Activated CD4-positive, alpha-beta memory T cell treated with anti-CD3 and anti-CD28 coated beads for 36 hours (primary cell): ENCODE results near the gene P4HA3. TPM values are rescaled to one million over a fixed set of nuclear protein-coding genes. Genes with fewer than 3 reads are reported as not detected.

Experiments
- CTCF ChIA-PET: fragments of 350-600 bp; sonication (Branson Sonifier 250); formaldehyde crosslinking; loops from one replicate; lab custom pipeline; 2021; ENCODE audit warnings: antibody characterized with exemption, inconsistent platforms; lab: Charles Lee
- POLR2A ChIA-PET: fragments of 350-600 bp; sonication (Branson Sonifier 250); formaldehyde crosslinking; loops from one replicate; lab custom pipeline; 2021; ENCODE audit warnings: antibody characterized with exemption; lab: Charles Lee
- DNase-seq: peaks from one replicate; pipeline ENCODE4 v3.0.0-alpha.2; 2020
- H3K27ac Mint-ChIP-seq: one replicate; pipeline ENCODE4 v1.8.0; 2021; ENCODE audit warnings: mixed read lengths
- H3K27me3 Mint-ChIP-seq: one replicate; pipeline ENCODE4 v1.8.0; 2021; ENCODE audit warnings: mixed read lengths
- H3K36me3 Mint-ChIP-seq: one replicate; pipeline ENCODE4 v1.8.0; 2021; ENCODE audit warnings: mixed read lengths
- H3K4me1 Mint-ChIP-seq: one replicate; pipeline ENCODE4 v1.8.0; 2021; ENCODE audit warnings: low read depth, mixed read lengths
- H3K4me3 Mint-ChIP-seq: one replicate; pipeline ENCODE4 v1.8.0; 2021; ENCODE audit warnings: mild to moderate bottlenecking, mixed read lengths
- H3K9me3 Mint-ChIP-seq: one replicate; pipeline ENCODE4 v1.8.0; 2021; ENCODE audit warnings: mixed read lengths
- intact Hi-C: fragments of 100-400 bp; cut with micrococcal nuclease; formaldehyde crosslinking; loops from one replicate; pipeline ENCODE4 v1.15.1; 2023
- total RNA-seq, 2 experiments: library from RNA; stranded (reverse); gene quantifications; one replicate each; pipeline ENCODE4 v1.2.3, GENCODE V29; 2021

P4HA3 gene
- total RNA-seq, 2 experiments from 2014 or later: not detected

DNA sequence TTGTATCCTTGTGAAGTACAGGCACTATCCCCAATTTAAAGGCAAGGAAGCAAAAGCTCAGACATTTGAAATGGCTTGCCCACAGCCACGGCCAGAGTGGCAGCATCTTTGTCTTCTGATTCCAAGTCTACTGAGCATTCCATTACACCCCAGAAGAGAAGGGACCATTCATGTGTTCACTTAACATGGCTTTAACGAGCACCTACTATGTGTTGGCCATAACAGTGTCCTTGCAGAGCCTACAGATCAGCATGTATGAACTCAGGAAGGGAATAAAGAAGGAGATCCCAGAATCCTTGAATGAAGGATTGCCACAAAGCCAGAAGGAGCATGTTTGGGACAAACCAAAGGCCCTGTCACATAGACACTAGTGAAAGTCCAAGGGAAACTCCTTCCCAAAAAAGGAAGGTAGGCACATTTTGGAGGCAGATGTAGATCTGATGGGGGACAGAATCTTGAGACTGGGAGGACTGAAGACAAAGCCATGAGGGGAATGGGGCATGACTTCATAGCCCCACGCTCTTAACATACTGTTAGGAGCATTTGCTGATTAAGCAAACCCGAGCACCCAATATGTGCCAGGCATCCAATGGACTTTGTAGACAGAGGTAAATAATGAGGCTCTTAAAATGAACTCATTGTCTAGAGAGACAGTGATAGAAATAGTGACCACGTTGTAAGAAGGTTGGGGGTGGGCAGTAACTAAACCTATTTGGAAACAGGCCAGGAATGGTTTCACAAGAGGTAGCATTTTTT is 54.9 kb downstream of the P4HA3 start:
- ChIA-PET POLR2A (no interaction called here), CTCF (interaction anchor here (0.8 to 5.8 kb wide), 36 partner anchors 9 to 580 kb away, joined by 3 to 95 read pairs (median 4); partner anchors contain the start of genes C2CD3, KCNE3, LIPT2 and PPME1)
- no peak overlapping the region for H3K4me3 Mint-ChIP-seq
- H3K36me3 Mint-ChIP-seq: peaks cover 15% of the 10 kb centered on the region
- intact Hi-C loops: loop anchor here (1.0 to 10.0 kb wide), 4 partner anchors 36 to 292 kb away; no protein-coding TSS in a partner anchor
- no peaks in the 10 kb centered on the region for H3K27me3 Mint-ChIP-seq
- no peak for DNase-seq
- H3K4me1 Mint-ChIP-seq: peaks cover 5% of the 10 kb centered on the region
- H3K9me3 Mint-ChIP-seq: no peaks in the 10 kb centered on the region
- no peak overlapping the region for H3K27ac Mint-ChIP-seq

DNA sequence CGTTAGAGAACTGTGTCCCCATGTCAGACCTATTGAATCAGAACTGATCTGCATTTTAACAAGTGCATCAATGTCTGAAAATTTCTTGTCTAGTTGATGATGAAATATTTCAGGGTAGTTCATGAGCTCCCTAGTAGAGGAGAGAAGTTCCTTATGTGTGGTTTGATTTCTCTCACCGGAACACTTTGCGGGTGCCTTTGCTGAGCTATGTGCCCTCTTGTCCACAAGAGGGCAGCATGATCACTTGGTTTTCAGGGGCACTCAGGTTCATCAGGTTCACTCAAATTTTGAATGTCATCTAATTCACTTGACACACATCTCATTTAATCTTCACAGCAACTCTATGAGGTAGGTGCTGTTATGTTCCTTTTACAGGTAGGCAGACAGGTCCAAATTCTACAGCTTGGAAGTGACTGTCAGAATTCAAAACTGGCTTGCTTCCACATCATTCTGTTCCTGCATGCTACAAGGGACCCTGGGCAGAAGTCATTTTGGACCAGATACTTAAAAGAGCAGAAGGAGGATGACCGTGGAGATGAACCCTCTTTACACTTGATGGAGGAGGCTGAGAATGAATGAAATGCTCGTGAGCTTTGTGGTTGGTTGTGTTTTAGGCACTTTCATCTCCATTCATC is 55.6 kb downstream of the P4HA3 start:
- ChIA-PET CTCF (interaction anchor here (0.6 to 5.8 kb wide), 50 partner anchors 9 to 580 kb away, joined by 3 to 95 read pairs (median 4); partner anchors contain the start of genes C2CD3, KCNE3, LIPT2 and PPME1), POLR2A (no interaction called here)
- intact Hi-C loops: loop anchor here (1.0 to 10.0 kb wide), 4 partner anchors 36 to 291 kb away; no protein-coding TSS in a partner anchor

DNA sequence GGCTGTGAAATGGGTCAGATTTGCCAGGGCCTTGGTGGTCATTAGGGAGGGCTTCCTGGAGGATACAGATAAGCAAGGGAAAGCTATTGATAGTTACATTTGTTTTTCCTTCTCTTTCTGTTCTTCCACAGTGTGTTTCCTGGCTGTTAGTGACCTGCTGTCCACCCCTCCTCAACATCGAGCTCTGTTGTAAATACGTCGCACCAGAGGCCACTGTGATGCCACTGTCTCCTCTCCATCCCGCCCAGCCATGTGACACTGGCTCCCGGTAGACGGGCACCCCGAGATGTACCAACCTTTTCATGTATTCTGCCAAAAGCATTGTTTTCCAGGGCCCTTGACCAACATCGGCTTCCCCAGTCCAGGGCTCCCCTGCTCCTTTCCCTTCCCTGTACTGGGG is 58.1 kb downstream of the P4HA3 start:
- DNase-seq: no peak
- ChIA-PET POLR2A (no interaction called here), CTCF (interaction anchor here (5.4 to 5.8 kb wide), 2 partner anchors 67 to 197 kb away, joined by 86 to 95 read pairs; no protein-coding TSS in a partner anchor)
- no peak overlapping the region for H3K4me3 Mint-ChIP-seq
- H3K36me3 Mint-ChIP-seq: peaks cover 16% of the 10 kb centered on the region
- no peak overlapping the region for H3K27ac Mint-ChIP-seq
- H3K27me3 Mint-ChIP-seq: no peaks in the 10 kb centered on the region
- intact Hi-C loops: loop anchor here (10.0 kb wide), 1 partner anchor 289 kb away; no protein-coding TSS in a partner anchor
- no peaks in the 10 kb centered on the region for H3K9me3 Mint-ChIP-seq
- peaks cover 5% of the 10 kb centered on the region for H3K4me1 Mint-ChIP-seq

More for the DNA sequence above, 55.6 kb downstream of the P4HA3 start:
- H3K27me3 Mint-ChIP-seq: no peaks in the 10 kb centered on the region
- H3K4me3 Mint-ChIP-seq: no peak overlapping the region
- H3K27ac Mint-ChIP-seq: no peak overlapping the region
- peaks cover 15% of the 10 kb centered on the region for H3K36me3 Mint-ChIP-seq
- peaks cover 5% of the 10 kb centered on the region for H3K4me1 Mint-ChIP-seq
- no peaks in the 10 kb centered on the region for H3K9me3 Mint-ChIP-seq
- peak; percentile 66 for DNase-seq

DNA sequence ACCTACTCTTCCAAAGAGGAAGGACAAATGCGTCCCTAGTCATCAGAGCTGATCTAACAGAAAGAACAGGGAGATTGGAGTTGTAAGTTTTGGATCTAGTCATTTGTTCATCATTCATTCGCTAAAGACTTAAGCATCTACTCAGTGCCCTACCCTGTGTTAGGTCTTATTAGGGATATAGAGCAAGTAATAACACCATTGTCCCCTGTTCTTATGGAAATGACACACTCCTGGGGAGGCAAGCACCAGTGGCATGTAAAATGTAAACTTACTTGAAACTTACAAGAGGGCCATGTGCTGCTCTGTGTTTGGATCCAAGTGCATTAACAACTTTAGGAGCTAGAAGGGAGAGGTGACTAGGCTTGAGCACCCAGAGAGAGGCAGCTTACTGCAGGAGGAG is 61.9 kb downstream of the P4HA3 start:
- no peak for DNase-seq
- intact Hi-C loops: no loop called here
- no peak overlapping the region for H3K4me3 Mint-ChIP-seq
- H3K27me3 Mint-ChIP-seq: no peaks in the 10 kb centered on the region
- no peaks in the 10 kb centered on the region for H3K9me3 Mint-ChIP-seq
- H3K36me3 Mint-ChIP-seq: peaks cover 28% of the 10 kb centered on the region
- ChIA-PET CTCF (no interaction called here), POLR2A (no interaction called here)
- no peak overlapping the region for H3K27ac Mint-ChIP-seq
- no peaks in the 10 kb centered on the region for H3K4me1 Mint-ChIP-seq

DNA sequence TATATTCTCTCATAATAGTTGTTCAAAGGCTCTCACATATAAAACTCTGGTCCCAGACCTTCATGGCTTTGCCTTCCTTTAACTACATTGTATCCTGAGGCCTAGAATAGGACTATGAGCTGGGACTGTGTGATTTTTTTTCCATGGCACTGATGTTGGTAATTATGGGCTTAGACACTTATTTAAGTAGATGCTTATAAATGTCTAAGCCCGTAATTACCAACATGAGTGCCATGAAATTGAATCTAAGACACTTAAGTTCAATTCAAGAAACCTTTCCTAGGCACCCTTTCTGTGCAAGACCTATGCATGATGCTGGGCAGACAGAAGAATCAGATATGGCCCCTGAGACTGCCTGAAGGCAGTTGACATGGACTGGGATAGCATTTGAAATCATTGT is 63.0 kb downstream of the P4HA3 start:
- H3K9me3 Mint-ChIP-seq: no peaks in the 10 kb centered on the region
- H3K27ac Mint-ChIP-seq: no peak overlapping the region
- no peaks in the 10 kb centered on the region for H3K27me3 Mint-ChIP-seq
- no peak overlapping the region for H3K4me3 Mint-ChIP-seq
- POLR2A ChIA-PET: no interaction called here
- CTCF ChIA-PET: no interaction called here
- no peak for DNase-seq
- peaks cover 25% of the 10 kb centered on the region for H3K36me3 Mint-ChIP-seq
- no peaks in the 10 kb centered on the region for H3K4me1 Mint-ChIP-seq
- intact Hi-C loops: no loop called here

DNA sequence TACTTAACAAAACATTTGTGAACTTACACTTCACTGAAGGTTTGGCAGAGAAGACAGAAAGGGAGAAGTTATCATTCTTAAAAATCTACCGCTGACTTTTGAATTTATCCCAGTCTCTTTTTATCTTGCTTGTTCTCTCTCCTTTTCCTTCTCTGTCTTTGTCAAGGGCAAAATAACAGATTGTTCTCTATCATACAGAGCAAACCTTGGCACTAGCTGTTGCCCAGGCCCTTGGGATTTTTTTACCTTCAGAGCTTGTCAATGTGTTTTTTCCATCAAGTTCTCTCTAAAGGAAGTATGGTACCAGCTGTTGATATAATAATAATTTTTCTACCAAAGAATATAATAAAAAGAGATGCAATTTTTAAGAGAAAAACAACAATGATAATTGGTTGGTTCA is 73.2 kb downstream of the P4HA3 start:
- POLR2A ChIA-PET: no interaction called here

DNA sequence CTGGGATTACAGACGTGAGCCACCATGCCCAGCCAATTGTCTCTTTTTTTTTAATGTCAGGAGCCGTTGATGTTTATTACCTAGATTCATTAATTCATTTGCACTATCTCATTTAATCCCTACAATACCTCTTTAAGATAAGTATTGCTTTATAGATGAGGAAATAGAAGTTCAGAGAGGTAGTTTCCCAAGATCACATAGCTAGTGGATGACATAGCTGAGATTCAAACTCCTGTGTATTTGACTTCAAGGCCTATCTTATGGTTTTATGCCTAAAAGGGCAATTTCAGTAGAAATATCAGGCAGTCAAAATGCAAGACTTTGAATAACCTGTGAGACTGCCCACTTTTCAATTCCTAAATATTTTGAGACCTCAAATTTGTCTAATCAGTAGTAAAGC is 73.9 kb downstream of the P4HA3 start:
- H3K36me3 Mint-ChIP-seq: peaks cover 27% of the 10 kb centered on the region
- peaks cover 6% of the 10 kb centered on the region for H3K4me1 Mint-ChIP-seq
- ChIA-PET CTCF (no interaction called here), POLR2A (no interaction called here)
- H3K9me3 Mint-ChIP-seq: no peaks in the 10 kb centered on the region
- H3K27ac Mint-ChIP-seq: no peak overlapping the region
- no peak overlapping the region for H3K4me3 Mint-ChIP-seq
- H3K27me3 Mint-ChIP-seq: no peaks in the 10 kb centered on the region
- intact Hi-C loops: no loop called here
- DNase-seq: no peak

More for the DNA sequence above, 73.2 kb downstream of the P4HA3 start:
- H3K27me3 Mint-ChIP-seq: no peaks in the 10 kb centered on the region
- H3K9me3 Mint-ChIP-seq: no peaks in the 10 kb centered on the region
- no peak overlapping the region for H3K27ac Mint-ChIP-seq
- H3K4me1 Mint-ChIP-seq: peaks cover under 1% of the 10 kb centered on the region
- peaks cover 27% of the 10 kb centered on the region for H3K36me3 Mint-ChIP-seq
- intact Hi-C loops: no loop called here
- CTCF ChIA-PET: interaction anchor here (1.9 kb wide), 1 partner anchor 18 kb away, joined by 6 read pairs; no protein-coding TSS in a partner anchor
- H3K4me3 Mint-ChIP-seq: no peak overlapping the region
- no peak for DNase-seq

DNA sequence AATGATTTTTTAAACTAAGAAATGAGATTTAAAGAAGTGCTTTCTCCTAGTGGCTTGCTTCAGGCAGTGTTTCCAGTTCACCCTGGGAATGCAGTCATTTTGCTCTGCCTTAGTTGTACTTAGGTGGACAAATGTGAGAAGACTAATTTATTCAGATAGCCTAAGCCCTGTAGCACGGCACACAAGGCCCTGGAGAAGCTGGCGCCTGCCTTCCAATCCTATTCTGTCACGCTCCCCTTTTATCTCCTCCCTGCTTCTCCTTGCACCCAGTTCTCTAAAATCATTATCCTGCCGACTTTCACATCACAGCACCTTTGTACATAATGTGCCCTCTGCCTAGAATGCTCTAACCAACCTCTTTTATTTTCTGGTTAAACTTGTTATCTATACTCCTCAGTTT is 76.3 kb downstream of the P4HA3 start:
- no peak for DNase-seq
- no peak overlapping the region for H3K4me3 Mint-ChIP-seq
- H3K27me3 Mint-ChIP-seq: no peaks in the 10 kb centered on the region
- ChIA-PET CTCF (no interaction called here), POLR2A (no interaction called here)
- H3K36me3 Mint-ChIP-seq: peaks cover 25% of the 10 kb centered on the region
- no peak overlapping the region for H3K27ac Mint-ChIP-seq
- H3K4me1 Mint-ChIP-seq: peaks cover 15% of the 10 kb centered on the region
- H3K9me3 Mint-ChIP-seq: no peaks in the 10 kb centered on the region
- intact Hi-C loops: no loop called here

DNA sequence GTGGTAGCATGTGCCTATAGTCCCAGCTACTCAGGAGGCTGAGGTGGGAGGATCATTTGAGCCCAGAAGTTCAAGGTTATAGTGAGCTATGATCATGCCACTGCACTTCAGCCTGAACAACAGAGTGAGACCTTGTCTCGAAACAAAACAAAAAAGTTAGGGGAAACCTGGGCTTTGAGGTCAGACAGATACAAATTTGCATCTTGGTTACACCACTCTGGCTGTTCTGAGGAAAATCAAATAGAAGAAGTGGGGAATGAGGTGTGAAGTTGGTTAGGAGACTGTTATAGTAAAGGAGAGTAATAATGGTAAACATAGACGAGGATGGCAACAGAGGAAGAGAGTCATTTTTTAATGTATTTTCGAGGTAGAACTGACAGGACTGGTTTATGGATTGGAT is 77.8 kb downstream of the P4HA3 start:
- CTCF ChIA-PET: no interaction called here
- no peak for DNase-seq
- intact Hi-C loops: no loop called here
- peaks cover 13% of the 10 kb centered on the region for H3K36me3 Mint-ChIP-seq
- no peaks in the 10 kb centered on the region for H3K27me3 Mint-ChIP-seq
- H3K4me1 Mint-ChIP-seq: peaks cover 15% of the 10 kb centered on the region
- H3K27ac Mint-ChIP-seq: no peak overlapping the region
- H3K4me3 Mint-ChIP-seq: no peak overlapping the region
- H3K9me3 Mint-ChIP-seq: no peaks in the 10 kb centered on the region
- POLR2A ChIA-PET: no interaction called here

DNA sequence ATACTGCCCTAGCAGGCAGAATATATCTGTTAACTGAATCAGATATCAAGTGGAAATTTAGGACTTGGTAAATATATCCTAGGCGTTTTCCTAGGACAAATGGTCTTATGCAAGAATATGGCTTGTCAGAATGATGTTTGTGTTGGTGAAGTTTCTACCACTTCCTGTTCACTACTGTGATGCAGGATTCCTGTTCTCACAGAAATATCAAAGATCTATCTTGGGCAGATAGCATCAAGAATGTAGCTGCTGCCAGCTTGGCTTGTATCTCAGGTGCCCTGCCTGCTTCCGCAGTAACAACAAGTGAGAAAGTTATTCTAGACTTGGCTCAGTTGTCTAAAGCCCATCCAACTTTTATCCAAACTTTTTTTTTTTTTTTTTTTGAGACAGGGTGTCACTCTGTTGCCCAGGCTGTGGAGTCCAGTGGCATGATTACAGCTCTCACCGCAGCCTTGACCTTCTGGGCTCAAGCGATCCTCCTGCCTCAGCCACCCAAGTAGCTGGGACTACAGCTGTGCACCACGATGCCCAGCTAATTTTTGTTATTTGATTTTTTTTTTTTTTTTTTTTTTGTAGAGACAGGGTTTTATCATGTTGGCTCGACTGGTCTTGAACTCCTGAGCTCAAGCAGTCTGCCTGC is 79.0 kb downstream of the P4HA3 start:
- Mint-ChIP-seq H3K4me3 (no peak overlapping the region), H3K27me3 (no peaks in the 10 kb centered on the region), H3K4me1 (peaks cover 15% of the 10 kb centered on the region), H3K9me3 (no peaks in the 10 kb centered on the region), H3K36me3 (peaks cover 13% of the 10 kb centered on the region), H3K27ac (peak overlapping the region; percentile 50)
- ChIA-PET POLR2A (interaction anchor here (0.6 kb wide), 1 partner anchor 610 kb away, joined by 3 read pairs; no protein-coding TSS in a partner anchor), CTCF (interaction anchor here (0.6 to 0.7 kb wide), 2 partner anchors 47 to 358 kb away, joined by 3 to 4 read pairs; no protein-coding TSS in a partner anchor)
- DNase-seq: peak; percentile 17
- intact Hi-C loops: no loop called here

DNA sequence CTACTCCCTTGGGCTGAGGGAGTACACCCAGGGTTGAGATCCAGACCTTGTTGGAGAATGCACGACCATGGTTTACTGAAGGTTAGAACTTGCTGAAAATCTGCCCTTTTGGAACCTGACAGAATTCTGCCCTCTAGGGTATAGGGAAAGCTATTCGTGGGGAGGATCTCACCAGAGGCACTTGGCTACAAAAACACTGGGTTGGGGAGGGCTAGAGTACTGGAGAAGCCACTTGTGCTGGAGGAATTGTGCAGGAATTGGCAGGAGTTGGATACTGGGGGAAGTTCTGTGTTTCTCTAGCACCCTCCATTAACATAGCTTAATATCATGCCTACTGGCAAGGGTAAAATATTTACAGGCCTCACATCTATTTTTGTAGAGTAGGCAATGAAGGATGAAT is 84.5 kb downstream of the P4HA3 start:
- H3K4me3 Mint-ChIP-seq: no peak overlapping the region
- H3K27me3 Mint-ChIP-seq: no peaks in the 10 kb centered on the region
- intact Hi-C loops: no loop called here
- POLR2A ChIA-PET: no interaction called here
- H3K36me3 Mint-ChIP-seq: peaks cover 13% of the 10 kb centered on the region
- peaks cover 3% of the 10 kb centered on the region for H3K4me1 Mint-ChIP-seq
- DNase-seq: no peak
- CTCF ChIA-PET: no interaction called here
- peaks cover 3% of the 10 kb centered on the region for H3K9me3 Mint-ChIP-seq
- H3K27ac Mint-ChIP-seq: no peak overlapping the region

DNA sequence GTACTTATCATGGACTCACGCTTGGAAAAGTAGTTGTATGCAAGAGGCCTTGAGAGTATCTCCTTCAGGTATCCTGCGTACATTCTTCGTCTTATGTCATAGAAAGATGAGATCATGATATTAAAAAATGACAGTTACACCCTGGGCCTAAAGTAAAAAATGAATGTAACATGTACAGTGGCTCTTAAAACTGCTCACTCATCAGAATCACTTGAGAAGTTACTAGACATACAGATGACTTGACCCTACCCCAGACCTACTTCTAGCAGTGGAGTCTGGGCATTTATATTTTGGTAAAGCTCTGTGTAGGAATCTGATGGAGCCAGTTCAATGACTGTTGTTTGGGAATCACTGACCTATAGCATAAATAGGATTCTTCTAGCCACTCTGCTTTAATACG is 85.9 kb downstream of the P4HA3 start:
- Mint-ChIP-seq H3K4me1 (no peaks in the 10 kb centered on the region), H3K27ac (no peak overlapping the region), H3K9me3 (peaks cover 3% of the 10 kb centered on the region), H3K27me3 (no peaks in the 10 kb centered on the region), H3K36me3 (peaks cover 10% of the 10 kb centered on the region), H3K4me3 (no peak overlapping the region)
- intact Hi-C loops: no loop called here
- CTCF ChIA-PET: no interaction called here
- no peak for DNase-seq
- POLR2A ChIA-PET: no interaction called here
